ENCODE data around the gene RSU1.

RSU1 gene

DNA sequence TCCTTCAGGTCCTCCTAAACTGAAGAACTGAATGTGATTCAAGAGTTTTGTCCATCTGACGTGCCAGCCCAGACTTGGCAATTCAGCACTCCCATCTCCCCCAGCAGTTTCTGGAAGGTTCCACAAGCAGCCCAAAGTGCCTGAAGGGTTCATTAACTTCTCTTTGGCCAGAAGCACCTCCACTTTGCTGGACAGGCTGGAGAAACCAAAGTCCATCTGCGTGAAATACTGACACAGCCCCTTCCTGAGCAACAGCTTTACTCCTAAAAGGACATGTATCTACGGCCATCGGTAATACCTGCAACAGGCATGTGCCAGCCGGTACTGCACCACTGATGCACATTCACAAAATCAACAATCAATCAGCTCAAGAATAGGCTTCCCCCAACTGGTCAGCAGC, 48.5 kb downstream of the RSU1 start:
- Histone ChIP-seq H3K4me3 (ENCODE audit: low read depth, low read length, poor library complexity, severe bottlenecking) (no peak overlapping the region), H4K20me1 (ENCODE audit: insufficient read depth, low read length) (no peaks in the 10 kb centered on the region), H3K4me2 (ENCODE audit: low read length) (no peak overlapping the region), H3K9me3 (ENCODE audit: low read length) (no peaks in the 10 kb centered on the region), H3F3A (ENCODE audit: insufficient read depth, low read length) (no peaks in the 10 kb centered on the region), H3K9ac (ENCODE audit: low read length) (no peak overlapping the region), H3K9me2 (ENCODE audit: low read depth, low read length) (no peaks in the 10 kb centered on the region), H3K27me3 (ENCODE audit: insufficient read depth, low read length) (no peaks in the 10 kb centered on the region), H2AFZ (ENCODE audit: low read length) (no peak overlapping the region), H3K4me1 (ENCODE audit: insufficient read depth, low read length, severe bottlenecking) (peaks cover 7% of the 10 kb centered on the region), H3K79me2 (ENCODE audit: insufficient read depth, low read length) (no peaks in the 10 kb centered on the region), H3K27ac (ENCODE audit: low read depth, low read length, poor library complexity, severe bottlenecking) (no peak overlapping the region), H3K36me3 (ENCODE audit: insufficient read depth, low read length) (no peaks in the 10 kb centered on the region)
- TF ChIP-seq EZH2 (IDR thresholded peaks at IDR 0.05; ENCODE audit: borderline replicate concordance, low read length) = no peak
- TF ChIP-seq, protein P1, sequence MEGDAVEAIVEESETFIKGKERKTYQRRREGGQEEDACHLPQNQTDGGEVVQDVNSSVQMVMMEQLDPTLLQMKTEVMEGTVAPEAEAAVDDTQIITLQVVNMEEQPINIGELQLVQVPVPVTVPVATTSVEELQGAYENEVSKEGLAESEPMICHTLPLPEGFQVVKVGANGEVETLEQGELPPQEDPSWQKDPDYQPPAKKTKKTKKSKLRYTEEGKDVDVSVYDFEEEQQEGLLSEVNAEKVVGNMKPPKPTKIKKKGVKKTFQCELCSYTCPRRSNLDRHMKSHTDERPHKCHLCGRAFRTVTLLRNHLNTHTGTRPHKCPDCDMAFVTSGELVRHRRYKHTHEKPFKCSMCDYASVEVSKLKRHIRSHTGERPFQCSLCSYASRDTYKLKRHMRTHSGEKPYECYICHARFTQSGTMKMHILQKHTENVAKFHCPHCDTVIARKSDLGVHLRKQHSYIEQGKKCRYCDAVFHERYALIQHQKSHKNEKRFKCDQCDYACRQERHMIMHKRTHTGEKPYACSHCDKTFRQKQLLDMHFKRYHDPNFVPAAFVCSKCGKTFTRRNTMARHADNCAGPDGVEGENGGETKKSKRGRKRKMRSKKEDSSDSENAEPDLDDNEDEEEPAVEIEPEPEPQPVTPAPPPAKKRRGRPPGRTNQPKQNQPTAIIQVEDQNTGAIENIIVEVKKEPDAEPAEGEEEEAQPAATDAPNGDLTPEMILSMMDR (IDR thresholded peaks at IDR 0.05; ENCODE audit: low read length) = no peak

DNA sequence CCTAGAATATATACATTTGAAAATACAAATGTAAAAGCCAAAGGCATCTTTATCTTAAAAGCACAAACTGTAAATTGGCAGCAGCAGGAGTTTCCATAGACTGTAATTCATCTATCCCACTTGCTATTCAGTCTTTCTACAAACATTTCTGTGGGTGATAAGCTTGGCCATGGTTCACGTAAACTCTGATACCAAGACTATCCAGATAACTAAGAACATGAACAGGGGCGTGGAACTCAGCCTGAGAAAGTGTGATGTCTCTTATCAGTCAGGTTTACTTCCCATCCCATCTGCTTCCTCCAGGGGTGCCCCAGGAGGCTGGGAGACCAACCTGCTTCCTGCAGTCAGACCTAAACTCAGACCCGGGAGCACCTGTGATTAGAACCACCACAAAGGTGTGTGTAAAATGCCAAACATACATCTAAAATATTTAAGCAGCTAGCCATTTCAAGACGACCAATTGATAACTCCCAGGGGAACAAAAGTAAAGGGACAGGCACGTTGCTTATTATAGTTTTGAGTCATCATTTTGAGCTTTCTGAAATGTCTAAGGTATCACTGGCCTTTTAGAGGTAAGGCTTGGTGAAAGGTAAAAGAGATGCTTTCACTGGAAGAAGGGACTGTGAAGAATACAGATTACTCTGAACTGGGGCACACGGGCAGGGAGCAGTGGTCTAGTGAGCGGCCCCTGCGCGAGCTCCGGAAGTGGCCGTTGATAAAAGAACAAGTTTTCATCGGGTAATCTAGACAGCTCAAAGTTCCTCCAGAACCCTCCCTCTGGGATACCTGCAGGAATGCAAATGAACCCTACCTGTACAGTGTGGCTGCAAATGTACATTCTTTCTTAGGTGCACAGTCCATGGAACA, 51.5 kb downstream of the RSU1 start:
- no peaks in the 10 kb centered on the region for H3K36me3 ChIP-seq (ENCODE audit: insufficient read depth, low read length)
- peak overlapping the region; percentile 4; the same call in 1 of the 2 replicates for H3K4me2 ChIP-seq (ENCODE audit: low read length)
- no peak overlapping the region for H3K4me3 ChIP-seq (ENCODE audit: low read depth, low read length, poor library complexity, severe bottlenecking)
- H2AFZ ChIP-seq (ENCODE audit: low read length) = no peak overlapping the region
- no peaks in the 10 kb centered on the region for H3K27me3 ChIP-seq (ENCODE audit: insufficient read depth, low read length)
- no peaks in the 10 kb centered on the region for H3K9me3 ChIP-seq (ENCODE audit: low read length)
- H3F3A ChIP-seq (ENCODE audit: insufficient read depth, low read length) = no peaks in the 10 kb centered on the region
- H4K20me1 ChIP-seq (ENCODE audit: insufficient read depth, low read length) = no peaks in the 10 kb centered on the region
- H3K9ac ChIP-seq (ENCODE audit: low read length) = no peak overlapping the region
- H3K4me1 ChIP-seq (ENCODE audit: insufficient read depth, low read length, severe bottlenecking) = peaks cover 7% of the 10 kb centered on the region
- no peaks in the 10 kb centered on the region for H3K9me2 ChIP-seq (ENCODE audit: low read depth, low read length)
- TF ChIP-seq EZH2 (IDR thresholded peaks at IDR 0.05; ENCODE audit: borderline replicate concordance, low read length) = no peak
- TF ChIP-seq, protein P1 (IDR thresholded peaks at IDR 0.05; ENCODE audit: low read length) = no peak
- H3K79me2 ChIP-seq (ENCODE audit: insufficient read depth, low read length) = no peaks in the 10 kb centered on the region
- H3K27ac ChIP-seq (ENCODE audit: low read depth, low read length, poor library complexity, severe bottlenecking) = no peak overlapping the region

DNA sequence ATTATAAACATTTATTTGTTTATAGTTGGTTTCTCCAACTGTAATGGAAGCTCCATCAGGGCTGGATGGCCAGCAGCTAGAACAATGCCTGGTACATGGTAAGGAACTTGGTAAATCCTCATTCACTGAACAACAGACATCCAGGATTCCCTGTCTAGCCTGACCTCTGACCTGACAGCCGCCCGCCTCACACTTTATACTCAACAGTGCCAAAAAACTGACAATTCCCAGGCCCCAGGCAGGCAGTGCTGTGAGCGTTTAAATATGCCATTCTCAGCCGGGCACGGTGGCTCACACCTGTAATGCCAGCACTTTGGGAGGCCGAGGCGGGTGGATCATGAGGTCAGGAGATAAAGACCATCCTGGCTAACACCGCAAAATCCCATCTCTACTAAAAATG, 55.9 kb downstream of the RSU1 start:
- TF ChIP-seq, protein P1 (IDR thresholded peaks at IDR 0.05; ENCODE audit: low read length) = no peak
- TF ChIP-seq EZH2 (IDR thresholded peaks at IDR 0.05; ENCODE audit: borderline replicate concordance, low read length) = no peak

More for the DNA sequence above, 55.9 kb downstream of the RSU1 start:
- no peak overlapping the region for H3K4me3 ChIP-seq (ENCODE audit: low read depth, low read length, poor library complexity, severe bottlenecking)
- H3K9me3 ChIP-seq (ENCODE audit: low read length) = no peaks in the 10 kb centered on the region
- no peak overlapping the region for H2AFZ ChIP-seq (ENCODE audit: low read length)
- H4K20me1 ChIP-seq (ENCODE audit: insufficient read depth, low read length) = no peaks in the 10 kb centered on the region
- no peak overlapping the region for H3K4me2 ChIP-seq (ENCODE audit: low read length)
- H3K27ac ChIP-seq (ENCODE audit: low read depth, low read length, poor library complexity, severe bottlenecking) = no peak overlapping the region
- no peaks in the 10 kb centered on the region for H3K27me3 ChIP-seq (ENCODE audit: insufficient read depth, low read length)
- H3K79me2 ChIP-seq (ENCODE audit: insufficient read depth, low read length) = no peaks in the 10 kb centered on the region
- peaks cover 7% of the 10 kb centered on the region; the same call in 1 of the 2 replicates for H3K36me3 ChIP-seq (ENCODE audit: insufficient read depth, low read length)
- H3K9me2 ChIP-seq (ENCODE audit: low read depth, low read length) = no peaks in the 10 kb centered on the region
- H3F3A ChIP-seq (ENCODE audit: insufficient read depth, low read length) = no peaks in the 10 kb centered on the region
- H3K4me1 ChIP-seq (ENCODE audit: insufficient read depth, low read length, severe bottlenecking) = peaks cover 7% of the 10 kb centered on the region
- H3K9ac ChIP-seq (ENCODE audit: low read length) = no peak overlapping the region

Measured in OCI-LY1 (cell line).